T-cell (primary cell): ENCODE results near the gene ABCC10. TPM values are rescaled to one million over a fixed set of nuclear protein-coding genes. Genes with fewer than 3 reads are reported as not detected.
"Not testable (repeated sequence)": the region's sequence is repeated elsewhere in the genome, so short reads cannot be mapped to it uniquely, and the experiment has no call there.

Source experiments
- ATAC-seq, 4 experiments: fragments of 200-7000 bp in 3 of 4; fragments of 150-1000 bp in 1 of 4; cut with Tn5 transposase; replicated peaks in 1 of 4; 1 replicate in 3 of 4; 2 replicates in 1 of 4; pipeline ENCODE4 v1.10.0; 2021; ENCODE audit warnings: moderate library complexity in 3 of 4, mild to moderate bottlenecking in 2 of 4, moderate number of reproducible peaks in 1 of 4
- CTCF ChIA-PET, 2 donors: fragments of 300-600 bp; sonication (Branson Sonifier 250); formaldehyde crosslinking; loops; one replicate each; lab custom pipeline; 2022; ENCODE audit warnings: antibody characterized with exemption in 2 of 2; lab: Charles Lee
- POLR2A ChIA-PET, 2 donors: fragments of 300-600 bp; sonication (Branson Sonifier 250); formaldehyde crosslinking; loops; one replicate each; lab custom pipeline; 2022; ENCODE audit warnings: antibody characterized with exemption in 2 of 2; lab: Charles Lee
- DNase-seq, 35 experiments: peaks; one replicate each; pipeline versions ENCODE4 v3.0.0 to v3.0.0-alpha.2; 2013 to 2023
- H3K27ac ChIP-seq: one replicate; pipeline ENCODE4 v1.5.1; 2013; ENCODE audit warnings: low read length
- H3K27me3 ChIP-seq, 2 experiments: replicated peaks in 1 of 2; 1 replicate in 1 of 2; 2 replicates in 1 of 2; pipeline versions ENCODE4 v1.6.1 to v1.7.0; 2013; ENCODE audit warnings: low read length in 1 of 2, mixed read lengths in 1 of 2; ENCODE audit not compliant: control insufficient read depth in 2 of 2, insufficient read depth in 2 of 2; ENCODE audit errors: extremely low read depth in 1 of 2
- H3K36me3 ChIP-seq, 2 donors: 1 replicate in 1 of 2; 2 replicates in 1 of 2; pipeline versions ENCODE4 v1.6.1 to v1.7.0; 2013; ENCODE audit warnings: low read length in 1 of 2; ENCODE audit not compliant: control insufficient read depth in 2 of 2, insufficient read depth in 1 of 2; ENCODE audit errors: extremely low read depth in 1 of 2
- H3K4me1 ChIP-seq, 2 experiments: 1 replicate in 1 of 2; 2 replicates in 1 of 2; pipeline versions ENCODE4 v1.6.1 to v1.7.0; 2013; ENCODE audit warnings: low read length in 2 of 2, mixed read lengths in 1 of 2; ENCODE audit not compliant: insufficient read depth in 2 of 2, control insufficient read depth in 1 of 2; ENCODE audit errors: extremely low read depth in 1 of 2
- H3K4me3 ChIP-seq, 2 donors: 1 replicate in 1 of 2; 2 replicates in 1 of 2; pipeline versions ENCODE4 v1.5.1 to v1.7.0; 2013; ENCODE audit warnings: mild to moderate bottlenecking in 2 of 2, low read length in 1 of 2, moderate library complexity in 1 of 2; ENCODE audit not compliant: control insufficient read depth in 1 of 2; ENCODE audit errors: extremely low read depth in 1 of 2
- H3K9me3 ChIP-seq: 2 replicates; pipeline ENCODE4 v1.7.0; 2013
- H3K27ac Mint-ChIP-seq, 2 donors: one replicate each; pipeline ENCODE4 v1.8.0; 2020 to 2021; ENCODE audit warnings: mild to moderate bottlenecking in 2 of 2, mixed read lengths in 2 of 2
- H3K27me3 Mint-ChIP-seq, 2 donors: one replicate each; pipeline ENCODE4 v1.8.0; 2021 to 2022; ENCODE audit warnings: mixed read lengths in 2 of 2
- H3K36me3 Mint-ChIP-seq: one replicate; pipeline ENCODE4 v1.8.0; 2021; ENCODE audit warnings: mixed read lengths
- H3K4me1 Mint-ChIP-seq, 3 donors: one replicate each; pipeline ENCODE4 v1.8.0; 2020 to 2022; ENCODE audit warnings: mixed read lengths in 3 of 3, mild to moderate bottlenecking in 1 of 3
- H3K4me3 Mint-ChIP-seq, 3 donors: one replicate each; pipeline ENCODE4 v1.8.0; 2020 to 2022; ENCODE audit warnings: mild to moderate bottlenecking in 3 of 3, mixed read lengths in 3 of 3, moderate library complexity in 3 of 3
- H3K9me3 Mint-ChIP-seq, 3 donors: one replicate each; pipeline ENCODE4 v1.8.0; 2020 to 2022; ENCODE audit warnings: mixed read lengths in 3 of 3
- WGBS: methylation state at CpG from one replicate; pipeline ENCODE4 v1.1.5; 2013; ENCODE audit warnings: missing lambda C conversion rate; ENCODE audit not compliant: insufficient coverage; 5-methylcytosine and 5-hydroxymethylcytosine counted together
- total RNA-seq, 35 experiments: library from RNA in 6 of 35; stranded (reverse) in 6 of 35; fragments of 120-200 nt in 1 of 35; gene quantifications; one replicate each; pipeline versions ENCODE4 v1.2.1 to v1.2.4 and lab custom pipeline; 2013 to 2026

Gene ABCC10
- total RNA-seq, 5 donors from 2014 or later (not counting 1 experiment from before 2014, with no cell fraction given) = 57.8 to 85.4 (median 75.5) TPM

GRCh38 chr6:43413002-43413401 lies 14.3 kb upstream of the ABCC10 start:
- H3K27me3 ChIP-seq = peaks cover 0 to 12% of the 10 kb centered on the region in 2 experiments
- POLR2A ChIA-PET = no interaction called here
- ATAC-seq (no peak), DNase-seq (no peak)
- H3K4me3 ChIP-seq = no peak overlapping the region
- peaks cover 4 to 5% of the 10 kb centered on the region in 2 donors for H3K27me3 Mint-ChIP-seq
- CTCF ChIA-PET = interaction anchor here in 1 of 2 donors (0.6 kb wide), 1 partner anchor 1230 kb away, joined by 3 read pairs; no protein-coding TSS in a partner anchor
- H3K36me3 ChIP-seq = no peaks in the 10 kb centered on the region
- H3K4me3 Mint-ChIP-seq = no peak overlapping the region
- no peaks in the 10 kb centered on the region for H3K4me1 Mint-ChIP-seq
- H3K4me1 ChIP-seq = no peaks in the 10 kb centered on the region
- H3K27ac Mint-ChIP-seq = no peak overlapping the region
- 90% methylated on average over 2 of the region's 2 CpGs for WGBS
- H3K9me3 Mint-ChIP-seq = no peaks in the 10 kb centered on the region
- H3K9me3 ChIP-seq = no peaks in the 10 kb centered on the region
- H3K27ac ChIP-seq = no peak overlapping the region
- no peaks in the 10 kb centered on the region for H3K36me3 Mint-ChIP-seq

- H3K4me3 ChIP-seq, H3K27me3 ChIP-seq, H3K4me3 Mint-ChIP-seq, H3K9me3 Mint-ChIP-seq, H3K27ac ChIP-seq, H3K4me1 Mint-ChIP-seq, DNase-seq, H3K36me3 ChIP-seq, POLR2A ChIA-PET, H3K36me3 Mint-ChIP-seq, ATAC-seq, H3K9me3 ChIP-seq, H3K27me3 Mint-ChIP-seq, H3K4me1 ChIP-seq, H3K27ac Mint-ChIP-seq: not testable (repeated sequence)
- 100% methylated on average over 1 of the region's 8 CpGs for WGBS
- CTCF ChIA-PET = interaction anchor here in 1 of 2 donors (0.7 kb wide), 1 partner anchor 79 kb away, joined by 3 read pairs; no protein-coding TSS in a partner anchor
These were observed 12.1 kb upstream of the ABCC10 start for GRCh38 chr6:43415275-43415674.

GRCh38 chr6:43416935-43417334 lies 10.4 kb upstream of the ABCC10 start:
- Mint-ChIP-seq H3K36me3 (no peaks in the 10 kb centered on the region), H3K9me3 (no peaks in the 10 kb centered on the region), H3K27me3 (peaks cover 2 to 5% of the 10 kb centered on the region in 2 donors), H3K4me3 (no peak overlapping the region), H3K27ac (no peak overlapping the region), H3K4me1 (no peaks in the 10 kb centered on the region)
- ChIA-PET POLR2A (no interaction called here), CTCF (no interaction called here)
- Histone ChIP-seq H3K27me3 (no peaks in the 10 kb centered on the region), H3K4me3 (no peak overlapping the region), H3K27ac (no peak overlapping the region), H3K9me3 (no peaks in the 10 kb centered on the region), H3K36me3 (no peaks in the 10 kb centered on the region), H3K4me1 (no peaks in the 10 kb centered on the region)
- no peak for ATAC-seq
- DNase-seq = no peak
- WGBS = no CpG with 5 or more reads among the region's 4 CpGs

DNA sequence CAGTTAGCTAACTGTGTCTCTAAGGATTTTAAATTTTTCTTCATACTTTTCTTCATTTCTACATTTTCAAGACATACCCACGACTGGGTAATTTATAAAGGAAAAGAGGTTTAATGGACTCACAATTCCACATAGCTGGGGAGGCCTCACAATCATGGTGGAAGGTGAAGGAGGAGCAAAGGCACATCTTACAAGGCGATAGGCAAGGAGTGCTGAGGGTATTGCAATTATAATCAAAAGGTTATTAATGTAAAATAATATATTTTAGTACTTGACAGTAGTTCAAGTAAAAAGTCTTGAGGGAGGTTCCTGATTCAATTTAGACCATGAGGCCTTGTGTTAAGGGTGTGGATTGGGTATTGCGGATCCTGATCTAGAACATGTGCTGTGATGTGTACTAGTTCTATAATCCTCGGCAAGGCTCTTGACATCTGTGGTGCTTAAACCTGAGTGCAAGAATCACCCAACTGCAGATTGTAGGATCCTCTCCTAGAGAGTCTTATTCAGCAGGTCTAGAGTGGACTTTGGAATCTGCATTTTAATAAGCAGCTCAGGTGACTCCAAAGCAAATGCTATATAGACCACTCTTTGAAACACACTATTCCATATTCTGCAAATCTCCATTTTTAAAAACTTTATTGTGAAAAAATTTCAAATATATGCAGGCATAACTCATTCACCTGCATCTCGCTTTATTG lies 7.2 kb upstream of the ABCC10 start:
- WGBS = 100% methylated on average over 2 of the region's 5 CpGs
- ATAC-seq = no peak
- Histone ChIP-seq H3K27me3 (no peaks in the 10 kb centered on the region), H3K27ac (no peak overlapping the region), H3K36me3 (no peaks in the 10 kb centered on the region), H3K9me3 (no peaks in the 10 kb centered on the region), H3K4me1 (no peaks in the 10 kb centered on the region), H3K4me3 (no peak overlapping the region)
- no peak for DNase-seq
- Mint-ChIP-seq H3K27ac (no peak overlapping the region), H3K9me3 (no peaks in the 10 kb centered on the region), H3K4me1 (no peaks in the 10 kb centered on the region), H3K27me3 (peaks cover 0 to 2% of the 10 kb centered on the region in 2 donors), H3K36me3 (no peaks in the 10 kb centered on the region), H3K4me3 (no peak overlapping the region)
- ChIA-PET CTCF (no interaction called here), POLR2A (interaction anchor here (0.5 to 0.6 kb wide), 2 partner anchors 296 to 1427 kb away, joined by 3 read pairs; no protein-coding TSS in a partner anchor)

GRCh38 chr6:43421831-43422230 lies 5.5 kb upstream of the ABCC10 start:
- CTCF ChIA-PET = interaction anchor here in 1 of 2 donors (0.6 to 1.2 kb wide), 4 partner anchors 17 to 1703 kb away, joined by 3 to 5 read pairs (median 4); no protein-coding TSS in a partner anchor

DNA sequence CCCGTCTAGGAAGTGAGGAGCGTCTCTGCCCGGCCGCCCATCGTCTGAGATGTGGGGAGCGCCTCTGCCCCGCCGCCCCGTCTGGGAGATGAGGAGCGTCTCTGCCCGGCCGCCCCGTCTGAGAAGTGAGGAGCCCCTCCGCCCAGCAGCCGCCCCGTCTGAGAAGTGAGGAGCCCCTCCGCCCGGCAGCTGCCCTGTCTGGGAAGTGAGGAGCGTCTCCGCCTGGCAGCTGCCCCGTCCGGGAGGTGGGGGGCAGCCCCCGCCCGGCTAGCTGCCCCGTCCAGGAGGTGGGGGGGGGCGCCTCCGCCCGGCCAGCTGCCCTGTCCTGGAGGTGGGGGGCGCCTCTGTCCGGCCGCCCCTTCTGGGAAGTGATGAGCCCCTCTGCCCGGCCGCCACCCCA lies 2.3 kb upstream of the ABCC10 start:
- POLR2A ChIA-PET = interaction anchor here in 1 of 2 donors (0.6 kb wide), 1 partner anchor 9 kb away, joined by 10 read pairs; no protein-coding TSS in a partner anchor

More at GRCh38 chr6:43421831-43422230, 5.5 kb upstream of the ABCC10 start:
- no peak overlapping the region for H3K27ac ChIP-seq
- Mint-ChIP-seq H3K9me3 (no peaks in the 10 kb centered on the region), H3K27ac (no peak overlapping the region), H3K4me3 (no peak overlapping the region), H3K36me3 (no peaks in the 10 kb centered on the region), H3K4me1 (peaks cover 0 to 4% (median under 1%) of the 10 kb centered on the region in 3 donors), H3K27me3 (peaks cover 0 to 2% of the 10 kb centered on the region in 2 donors)
- H3K4me3 ChIP-seq = no peak overlapping the region
- WGBS = no CpG with 5 or more reads among the region's 3 CpGs
- DNase-seq (no peak), ATAC-seq (no peak)
- POLR2A ChIA-PET = interaction anchor here (0.6 to 0.7 kb wide), 3 partner anchors 52 to 66 kb away, joined by 3 to 10 read pairs (median 8); no protein-coding TSS in a partner anchor
- no peaks in the 10 kb centered on the region for H3K36me3 ChIP-seq
- H3K9me3 ChIP-seq = no peaks in the 10 kb centered on the region
- peaks cover 0 to 2% of the 10 kb centered on the region in 2 experiments for H3K4me1 ChIP-seq
- no peaks in the 10 kb centered on the region for H3K27me3 ChIP-seq

More for the DNA sequence above, 2.3 kb upstream of the ABCC10 start:
- H3K27me3 ChIP-seq, H3K36me3 Mint-ChIP-seq, H3K27ac Mint-ChIP-seq, H3K9me3 Mint-ChIP-seq, H3K27me3 Mint-ChIP-seq, H3K36me3 ChIP-seq, ATAC-seq, CTCF ChIA-PET, H3K4me3 Mint-ChIP-seq, H3K27ac ChIP-seq, H3K4me3 ChIP-seq, DNase-seq, H3K9me3 ChIP-seq: not testable (repeated sequence)
- peaks cover 9 to 29% of the 10 kb centered on the region in 2 experiments for H3K4me1 ChIP-seq
- WGBS = 100% methylated on average over 1 of the region's 33 CpGs
- peaks cover 19 to 23% (median 20%) of the 10 kb centered on the region in 3 donors for H3K4me1 Mint-ChIP-seq
